GM23338 (cell line): Measurements from ENCODE around the gene IL1R1.

Experiments
- CREB1 ChIP-seq: fragments of 250-450 bp; sonication (Bioruptor Pico); IDR thresholded peaks from 2 replicates; pipeline ENCODE4 v1.5.0; 2020; ENCODE audit warnings: low read depth, mild to moderate bottlenecking, moderate library complexity
- EZH2 ChIP-seq: fragments of 200-600 bp; sonication (generic); IDR thresholded peaks from one replicate; pipeline ENCODE4 v1.8.0; 2017; ENCODE audit warnings: antibody characterized with exemption, mild to moderate bottlenecking, low read depth; ENCODE audit not compliant: unreplicated experiment
- EZH2phosphoT487 ChIP-seq: fragments of 200-600 bp; sonication (generic); IDR thresholded peaks from one replicate; pipeline ENCODE4 v1.8.1; 2018; ENCODE audit warnings: antibody characterized with exemption; ENCODE audit not compliant: unreplicated experiment
- JUNB ChIP-seq: IDR thresholded peaks from one replicate; pipeline ENCODE4 v1.6.1; 2016; ENCODE audit warnings: antibody characterized with exemption; ENCODE audit not compliant: unreplicated experiment
- NANOG ChIP-seq: IDR thresholded peaks from 2 replicates; pipeline ENCODE4 v1.6.1; 2016; ENCODE audit warnings: antibody characterized with exemption, borderline replicate concordance
- POLR2AphosphoS5 ChIP-seq: IDR thresholded peaks from 2 replicates; pipeline ENCODE4 v1.6.1; 2016; ENCODE audit warnings: antibody characterized with exemption, low read depth
- STAT1 ChIP-seq: IDR thresholded peaks from one replicate; pipeline ENCODE4 v1.6.1; 2016; ENCODE audit warnings: antibody characterized with exemption; ENCODE audit not compliant: unreplicated experiment
- ZNF114 ChIP-seq: fragments of 250-450 bp; sonication (Bioruptor Pico); IDR thresholded peaks from 2 replicates; pipeline ENCODE4 v1.5.0; 2020; ENCODE audit warnings: mild to moderate bottlenecking, moderate library complexity
- ZNF331 ChIP-seq: fragments of 250-450 bp; sonication (Bioruptor Pico); IDR thresholded peaks from 2 replicates; pipeline ENCODE4 v1.5.0; 2020; ENCODE audit warnings: low read depth, mild to moderate bottlenecking, moderate library complexity
- TF ChIP-seq, protein P1 (sequence below), 2 experiments: fragments of 200-600 bp in 1 of 2; sonication (generic) in 1 of 2; conservative IDR thresholded peaks; 2 replicates each; pipeline versions ENCODE4 v1.5.1 to v1.6.1; 2016 to 2017; ENCODE audit warnings: antibody characterized with exemption in 2 of 2, low read depth in 2 of 2, mild to moderate bottlenecking in 2 of 2, moderate library complexity in 1 of 2
- TF ChIP-seq, protein P2 (sequence below): IDR thresholded peaks from one replicate; pipeline ENCODE4 v1.6.1; 2018; ENCODE audit warnings: antibody characterized with exemption; ENCODE audit not compliant: unreplicated experiment
- TF ChIP-seq, protein P3 (sequence below): IDR thresholded peaks from 2 replicates; pipeline ENCODE4 v1.6.1; 2016; ENCODE audit warnings: antibody characterized with exemption
- TF ChIP-seq, protein P4 (sequence below): fragments of 250-450 bp; sonication (Bioruptor Pico); IDR thresholded peaks from 2 replicates; pipeline ENCODE4 v1.5.0; 2020; ENCODE audit warnings: mild to moderate bottlenecking, moderate library complexity

GRCh38 chr2:102229141-102229769 lies 86.7 kb downstream of the IL1R1 start:
- TF ChIP-seq, protein P1, sequence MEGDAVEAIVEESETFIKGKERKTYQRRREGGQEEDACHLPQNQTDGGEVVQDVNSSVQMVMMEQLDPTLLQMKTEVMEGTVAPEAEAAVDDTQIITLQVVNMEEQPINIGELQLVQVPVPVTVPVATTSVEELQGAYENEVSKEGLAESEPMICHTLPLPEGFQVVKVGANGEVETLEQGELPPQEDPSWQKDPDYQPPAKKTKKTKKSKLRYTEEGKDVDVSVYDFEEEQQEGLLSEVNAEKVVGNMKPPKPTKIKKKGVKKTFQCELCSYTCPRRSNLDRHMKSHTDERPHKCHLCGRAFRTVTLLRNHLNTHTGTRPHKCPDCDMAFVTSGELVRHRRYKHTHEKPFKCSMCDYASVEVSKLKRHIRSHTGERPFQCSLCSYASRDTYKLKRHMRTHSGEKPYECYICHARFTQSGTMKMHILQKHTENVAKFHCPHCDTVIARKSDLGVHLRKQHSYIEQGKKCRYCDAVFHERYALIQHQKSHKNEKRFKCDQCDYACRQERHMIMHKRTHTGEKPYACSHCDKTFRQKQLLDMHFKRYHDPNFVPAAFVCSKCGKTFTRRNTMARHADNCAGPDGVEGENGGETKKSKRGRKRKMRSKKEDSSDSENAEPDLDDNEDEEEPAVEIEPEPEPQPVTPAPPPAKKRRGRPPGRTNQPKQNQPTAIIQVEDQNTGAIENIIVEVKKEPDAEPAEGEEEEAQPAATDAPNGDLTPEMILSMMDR (conservative IDR thresholded peaks at IDR 0.05; ENCODE audit: low read depth in 2 of 2): no peak
- TF ChIP-seq, protein P2, sequence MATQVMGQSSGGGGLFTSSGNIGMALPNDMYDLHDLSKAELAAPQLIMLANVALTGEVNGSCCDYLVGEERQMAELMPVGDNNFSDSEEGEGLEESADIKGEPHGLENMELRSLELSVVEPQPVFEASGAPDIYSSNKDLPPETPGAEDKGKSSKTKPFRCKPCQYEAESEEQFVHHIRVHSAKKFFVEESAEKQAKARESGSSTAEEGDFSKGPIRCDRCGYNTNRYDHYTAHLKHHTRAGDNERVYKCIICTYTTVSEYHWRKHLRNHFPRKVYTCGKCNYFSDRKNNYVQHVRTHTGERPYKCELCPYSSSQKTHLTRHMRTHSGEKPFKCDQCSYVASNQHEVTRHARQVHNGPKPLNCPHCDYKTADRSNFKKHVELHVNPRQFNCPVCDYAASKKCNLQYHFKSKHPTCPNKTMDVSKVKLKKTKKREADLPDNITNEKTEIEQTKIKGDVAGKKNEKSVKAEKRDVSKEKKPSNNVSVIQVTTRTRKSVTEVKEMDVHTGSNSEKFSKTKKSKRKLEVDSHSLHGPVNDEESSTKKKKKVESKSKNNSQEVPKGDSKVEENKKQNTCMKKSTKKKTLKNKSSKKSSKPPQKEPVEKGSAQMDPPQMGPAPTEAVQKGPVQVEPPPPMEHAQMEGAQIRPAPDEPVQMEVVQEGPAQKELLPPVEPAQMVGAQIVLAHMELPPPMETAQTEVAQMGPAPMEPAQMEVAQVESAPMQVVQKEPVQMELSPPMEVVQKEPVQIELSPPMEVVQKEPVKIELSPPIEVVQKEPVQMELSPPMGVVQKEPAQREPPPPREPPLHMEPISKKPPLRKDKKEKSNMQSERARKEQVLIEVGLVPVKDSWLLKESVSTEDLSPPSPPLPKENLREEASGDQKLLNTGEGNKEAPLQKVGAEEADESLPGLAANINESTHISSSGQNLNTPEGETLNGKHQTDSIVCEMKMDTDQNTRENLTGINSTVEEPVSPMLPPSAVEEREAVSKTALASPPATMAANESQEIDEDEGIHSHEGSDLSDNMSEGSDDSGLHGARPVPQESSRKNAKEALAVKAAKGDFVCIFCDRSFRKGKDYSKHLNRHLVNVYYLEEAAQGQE: no peak
- no peak for TF ChIP-seq EZH2
- no peak for TF ChIP-seq JUNB
- TF ChIP-seq POLR2AphosphoS5: no peak
- TF ChIP-seq, protein P3, sequence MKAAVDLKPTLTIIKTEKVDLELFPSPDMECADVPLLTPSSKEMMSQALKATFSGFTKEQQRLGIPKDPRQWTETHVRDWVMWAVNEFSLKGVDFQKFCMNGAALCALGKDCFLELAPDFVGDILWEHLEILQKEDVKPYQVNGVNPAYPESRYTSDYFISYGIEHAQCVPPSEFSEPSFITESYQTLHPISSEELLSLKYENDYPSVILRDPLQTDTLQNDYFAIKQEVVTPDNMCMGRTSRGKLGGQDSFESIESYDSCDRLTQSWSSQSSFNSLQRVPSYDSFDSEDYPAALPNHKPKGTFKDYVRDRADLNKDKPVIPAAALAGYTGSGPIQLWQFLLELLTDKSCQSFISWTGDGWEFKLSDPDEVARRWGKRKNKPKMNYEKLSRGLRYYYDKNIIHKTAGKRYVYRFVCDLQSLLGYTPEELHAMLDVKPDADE: no peak
- no peak for TF ChIP-seq EZH2phosphoT487
- no peak for TF ChIP-seq NANOG
- TF ChIP-seq, protein P4, sequence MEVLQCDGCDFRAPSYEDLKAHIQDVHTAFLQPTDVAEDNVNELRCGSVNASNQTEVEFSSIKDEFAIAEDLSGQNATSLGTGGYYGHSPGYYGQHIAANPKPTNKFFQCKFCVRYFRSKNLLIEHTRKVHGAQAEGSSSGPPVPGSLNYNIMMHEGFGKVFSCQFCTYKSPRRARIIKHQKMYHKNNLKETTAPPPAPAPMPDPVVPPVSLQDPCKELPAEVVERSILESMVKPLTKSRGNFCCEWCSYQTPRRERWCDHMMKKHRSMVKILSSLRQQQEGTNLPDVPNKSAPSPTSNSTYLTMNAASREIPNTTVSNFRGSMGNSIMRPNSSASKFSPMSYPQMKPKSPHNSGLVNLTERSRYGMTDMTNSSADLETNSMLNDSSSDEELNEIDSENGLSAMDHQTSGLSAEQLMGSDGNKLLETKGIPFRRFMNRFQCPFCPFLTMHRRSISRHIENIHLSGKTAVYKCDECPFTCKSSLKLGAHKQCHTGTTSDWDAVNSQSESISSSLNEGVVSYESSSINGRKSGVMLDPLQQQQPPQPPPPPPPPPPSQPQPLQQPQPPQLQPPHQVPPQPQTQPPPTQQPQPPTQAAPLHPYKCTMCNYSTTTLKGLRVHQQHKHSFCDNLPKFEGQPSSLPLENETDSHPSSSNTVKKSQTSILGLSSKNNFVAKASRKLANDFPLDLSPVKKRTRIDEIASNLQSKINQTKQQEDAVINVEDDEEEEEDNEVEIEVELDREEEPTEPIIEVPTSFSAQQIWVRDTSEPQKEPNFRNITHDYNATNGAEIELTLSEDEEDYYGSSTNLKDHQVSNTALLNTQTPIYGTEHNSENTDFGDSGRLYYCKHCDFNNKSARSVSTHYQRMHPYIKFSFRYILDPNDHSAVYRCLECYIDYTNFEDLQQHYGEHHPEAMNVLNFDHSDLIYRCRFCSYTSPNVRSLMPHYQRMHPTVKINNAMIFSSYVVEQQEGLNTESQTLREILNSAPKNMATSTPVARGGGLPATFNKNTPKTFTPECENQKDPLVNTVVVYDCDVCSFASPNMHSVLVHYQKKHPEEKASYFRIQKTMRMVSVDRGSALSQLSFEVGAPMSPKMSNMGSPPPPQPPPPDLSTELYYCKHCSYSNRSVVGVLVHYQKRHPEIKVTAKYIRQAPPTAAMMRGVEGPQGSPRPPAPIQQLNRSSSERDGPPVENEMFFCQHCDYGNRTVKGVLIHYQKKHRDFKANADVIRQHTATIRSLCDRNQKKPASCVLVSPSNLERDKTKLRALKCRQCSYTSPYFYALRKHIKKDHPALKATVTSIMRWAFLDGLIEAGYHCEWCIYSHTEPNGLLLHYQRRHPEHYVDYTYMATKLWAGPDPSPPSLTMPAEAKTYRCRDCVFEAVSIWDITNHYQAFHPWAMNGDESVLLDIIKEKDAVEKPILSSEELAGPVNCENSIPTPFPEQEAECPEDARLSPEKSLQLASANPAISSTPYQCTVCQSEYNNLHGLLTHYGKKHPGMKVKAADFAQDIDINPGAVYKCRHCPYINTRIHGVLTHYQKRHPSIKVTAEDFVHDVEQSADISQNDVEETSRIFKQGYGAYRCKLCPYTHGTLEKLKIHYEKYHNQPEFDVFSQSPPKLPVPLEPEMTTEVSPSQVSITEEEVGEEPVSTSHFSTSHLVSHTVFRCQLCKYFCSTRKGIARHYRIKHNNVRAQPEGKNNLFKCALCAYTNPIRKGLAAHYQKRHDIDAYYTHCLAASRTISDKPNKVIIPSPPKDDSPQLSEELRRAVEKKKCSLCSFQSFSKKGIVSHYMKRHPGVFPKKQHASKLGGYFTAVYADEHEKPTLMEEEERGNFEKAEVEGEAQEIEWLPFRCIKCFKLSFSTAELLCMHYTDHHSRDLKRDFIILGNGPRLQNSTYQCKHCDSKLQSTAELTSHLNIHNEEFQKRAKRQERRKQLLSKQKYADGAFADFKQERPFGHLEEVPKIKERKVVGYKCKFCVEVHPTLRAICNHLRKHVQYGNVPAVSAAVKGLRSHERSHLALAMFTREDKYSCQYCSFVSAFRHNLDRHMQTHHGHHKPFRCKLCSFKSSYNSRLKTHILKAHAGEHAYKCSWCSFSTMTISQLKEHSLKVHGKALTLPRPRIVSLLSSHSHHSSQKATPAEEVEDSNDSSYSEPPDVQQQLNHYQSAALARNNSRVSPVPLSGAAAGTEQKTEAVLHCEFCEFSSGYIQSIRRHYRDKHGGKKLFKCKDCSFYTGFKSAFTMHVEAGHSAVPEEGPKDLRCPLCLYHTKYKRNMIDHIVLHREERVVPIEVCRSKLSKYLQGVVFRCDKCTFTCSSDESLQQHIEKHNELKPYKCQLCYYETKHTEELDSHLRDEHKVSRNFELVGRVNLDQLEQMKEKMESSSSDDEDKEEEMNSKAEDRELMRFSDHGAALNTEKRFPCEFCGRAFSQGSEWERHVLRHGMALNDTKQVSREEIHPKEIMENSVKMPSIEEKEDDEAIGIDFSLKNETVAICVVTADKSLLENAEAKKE (CRISPR knock-in tag): no peak
- no peak for TF ChIP-seq STAT1
- TF ChIP-seq ZNF114 (CRISPR knock-in tag): no peak
- no peak for TF ChIP-seq ZNF331
- TF ChIP-seq CREB1 (CRISPR knock-in tag): no peak
